ENCODE data around the gene ZG16.

The ZG16 gene

GRCh38 chr16:29825145-29826044 lies 47.3 kb downstream of the ZG16 start:
- DNase-seq (ENCODE audit: low read depth in 3 of 3), result no peak

GRCh38 chr16:29826342-29826695 lies 48.3 kb downstream of the ZG16 start:
- no peak for DNase-seq (ENCODE audit: low read depth in 3 of 3)

- no peak for DNase-seq (ENCODE audit: low read depth in 3 of 3)
Observed at GRCh38 chr16:29830774-29831173, 52.7 kb downstream of the ZG16 start.

GRCh38 chr16:29831490-29831889 lies 53.4 kb downstream of the ZG16 start:
- DNase-seq (ENCODE audit: low read depth in 3 of 3), result no peak

All from stimulated activated CD4-positive, alpha-beta T cell treated with anti-CD3 and anti-CD28 coated beads, TNF-alpha, amount 100 ng/mL, for 4 hours (primary cell).